HepG2 (cell line): ENCODE results near the gene NPIPB4. TPM values are rescaled to one million over a fixed set of nuclear protein-coding genes. Genes with fewer than 3 reads are reported as not detected.
"Not testable (repeated sequence)": the region's sequence is repeated elsewhere in the genome, so short reads cannot be mapped to it uniquely, and the experiment has no call there.

Experiments used
- ATAC-seq: fragments of 200-7000 bp; cut with Tn5 transposase; 3 replicates; pipeline ENCODE4 v1.9.1; 2020; ENCODE audit warnings: mild to moderate bottlenecking, moderate library complexity
- BruUV-seq: library from RNA; stranded (reverse); fragments of 400-500 nt; replicated peaks from 2 replicates; lab custom pipeline; 2021; lab: Mats Ljungman, UMichigan
- CTCF ChIA-PET: fragments of 300-600 bp; formaldehyde crosslinking; extraction: SDS; loops from one replicate; lab custom pipeline; 2021; ENCODE audit warnings: low total read pairs, inconsistent platforms, low intra/inter-chr PET ratio; lab: Yijun Ruan, JAX
- POLR2A ChIA-PET: fragments of 350-600 bp; sonication (Branson Sonifier 250); formaldehyde crosslinking; loops from one replicate; lab custom pipeline; 2020; ENCODE audit warnings: antibody characterized with exemption, inconsistent platforms; lab: Yijun Ruan, JAX
- DNase-seq: peaks from one replicate; pipeline ENCODE4 v3.0.0-alpha.2; 2015; ENCODE audit warnings: low spot score
- FAIRE-seq: peaks from 3 replicates; lab custom pipeline; 2011; peaks lifted over from hg19 to GRCh38; lab: Jason Lieb, UNC
- H2AFZ ChIP-seq: one replicate; pipeline ENCODE4 v1.6.1; 2011; ENCODE audit warnings: low read length, inconsistent platforms
- H3K27ac ChIP-seq: fragments of 300-600 bp; 3 replicates; pipeline ENCODE4 v1.8.0; 2011; ENCODE audit warnings: mixed run types, mild to moderate bottlenecking, mixed read lengths, low read length, inconsistent platforms; ENCODE audit not compliant: insufficient read depth; ENCODE audit errors: extremely low read length
- H3K27me3 ChIP-seq, 2 experiments: fragments of 200-600 bp in 1 of 2; 2 replicates in 1 of 2; 3 replicates in 1 of 2; pipeline versions ENCODE4 v1.6.0 to v1.8.0; 2011; ENCODE audit warnings: low read length in 2 of 2, mild to moderate bottlenecking in 2 of 2, moderate library complexity in 2 of 2, inconsistent platforms in 1 of 2; ENCODE audit not compliant: insufficient read depth in 2 of 2, control insufficient read depth in 1 of 2
- H3K36me3 ChIP-seq, 2 experiments: fragments of 200-600 bp in 1 of 2; replicated peaks in 1 of 2; 2 replicates in 1 of 2; 3 replicates in 1 of 2; pipeline versions ENCODE4 v1.5.1 to v1.8.0; 2011; ENCODE audit warnings: low read length in 2 of 2, inconsistent platforms in 1 of 2; ENCODE audit not compliant: insufficient read depth in 2 of 2, control insufficient read depth in 1 of 2
- H3K4me1 ChIP-seq: 2 replicates; pipeline ENCODE4 v1.5.1; 2012; ENCODE audit warnings: low read length, inconsistent platforms; ENCODE audit not compliant: insufficient read depth
- H3K4me2 ChIP-seq: 2 replicates; pipeline ENCODE4 v1.6.0; 2011; ENCODE audit warnings: low read depth, low read length, inconsistent platforms
- H3K4me3 ChIP-seq, 3 experiments: fragments of 200-600 bp in 1 of 3; sonication (generic), shearing (Covaris generic) in 1 of 3; replicated peaks in 1 of 3; 2 replicates each; pipeline ENCODE4 v1.5.1; 2011 to 2016; ENCODE audit warnings: low read length in 3 of 3, inconsistent platforms in 2 of 3, low read depth in 2 of 3, mild to moderate bottlenecking in 2 of 3, control low read depth in 1 of 3, mixed read lengths in 1 of 3; ENCODE audit not compliant: insufficient read depth in 1 of 3
- H3K79me2 ChIP-seq: one replicate; pipeline ENCODE4 v1.6.1; 2011; ENCODE audit warnings: low read length, inconsistent platforms; ENCODE audit not compliant: insufficient read depth
- H3K9ac ChIP-seq: 2 replicates; pipeline ENCODE4 v1.6.0; 2011; ENCODE audit warnings: mild to moderate bottlenecking, low read depth, low read length, inconsistent platforms; ENCODE audit not compliant: insufficient read depth
- H3K9me3 ChIP-seq: 2 replicates; pipeline ENCODE4 v1.5.1; 2012; ENCODE audit warnings: mild to moderate bottlenecking, low read length
- H4K20me1 ChIP-seq: 2 replicates; pipeline ENCODE4 v1.6.0; 2011; ENCODE audit warnings: inconsistent platforms, mild to moderate bottlenecking, low read length, moderate library complexity; ENCODE audit not compliant: insufficient read depth
- WGBS: methylation state at CpG from one replicate; pipeline ENCODE4 v1.1.6; 2017; ENCODE audit warnings: low lambda C conversion rate; 5-methylcytosine and 5-hydroxymethylcytosine counted together
- in situ Hi-C: cut with HindIII; loops from 2 replicates; pipeline ENCODE4 v1.10.0; 2017; ENCODE audit warnings: low pct_unique_long_range_greater_than_20kb; ENCODE audit not compliant: extremely low pct_ligation_motif_present
- intact Hi-C: fragments of 100-400 bp; cut with micrococcal nuclease; formaldehyde crosslinking; loops from one replicate; pipeline ENCODE4 v1.10.0; 2022; ENCODE audit not compliant: unreplicated experiment
- polyA plus RNA-seq, 8 experiments: library from polyadenylated mRNA; depleted of rRNA in 3 of 8; stranded (reverse) in 7 of 8; unstranded in 1 of 8; fragments of >200 nt; fragmentation: Illumina TruSeq in 4 of 8; extraction: Trizol in 4 of 8; gene quantifications; 2 replicates each; pipeline versions ENCODE4 v1.2.1 to v1.2.3, GENCODE V29; 2011 to 2016; ENCODE audit warnings: low read depth in 4 of 8, missing spikeins in 1 of 8, mixed read lengths in 1 of 8; ENCODE audit not compliant: insufficient read depth in 1 of 8
- small RNA-seq, 3 experiments: library from RNA; depleted of rRNA; stranded (forward); fragments of <200 nt; gene quantifications; one replicate each; pipeline ENCODE3, GENCODE V24; 2012; ENCODE audit warnings: low read depth in 2 of 3, low replicate concordance in 1 of 3; ENCODE audit not compliant: insufficient read length in 3 of 3, insufficient read depth in 2 of 3
- total RNA-seq, 5 experiments: library from RNA; depleted of rRNA; stranded (reverse); fragments of >200 nt; fragmentation: Illumina TruSeq; extraction: Trizol; gene quantifications; 2 replicates each; pipeline ENCODE4 v1.2.3, GENCODE V29; 2016; ENCODE audit warnings: low read depth in 1 of 5

NPIPB4 gene
- total and polyA plus RNA-seq, 2 of the 13 experiments (the other 11 are each of a cell fraction or from before 2014, with no cell fraction given), result 33.9 to 41.0 TPM

- CTCF ChIA-PET, H4K20me1 ChIP-seq, intact Hi-C loops, POLR2A ChIA-PET, H3K4me3 ChIP-seq, H3K27me3 ChIP-seq, FAIRE-seq, H3K79me2 ChIP-seq, H3K4me2 ChIP-seq, H3K4me1 ChIP-seq, H3K36me3 ChIP-seq, BruUV-seq, in situ Hi-C loops, H3K9ac ChIP-seq, H3K27ac ChIP-seq, DNase-seq, H3K9me3 ChIP-seq, H2AFZ ChIP-seq, ATAC-seq: not testable (repeated sequence)
- WGBS, result 0% methylated on average over 1 of the region's 1 CpG
Observed at GRCh38 chr16:21790506-21790905, 67.0 kb downstream of the NPIPB4 start.

Small RNAs within 50 kb of the gene (small RNA-seq; reads per million reads assigned to genes)
- 0 reads per million in 3 experiments for gene AC092375.3

Other genes starting within 250 kb of the NPIPB4 start
- not detected in 2 replicates for gene IGSF6, start 205.1 kb downstream of the NPIPB4 start, total RNA-seq (2016; rRNA removed; fragmentation: Illumina TruSeq; extraction: Trizol)
- gene IGSF6, start 205.1 kb downstream of the NPIPB4 start, polyA plus RNA-seq (2011; rRNA removed), result not detected in 2 replicates
- gene OTOA, start 193.8 kb downstream of the NPIPB4 start, total RNA-seq (2016; rRNA removed; fragmentation: Illumina TruSeq; extraction: Trizol), result 0.11 and 0.15 TPM in 2 replicates
- 0.01 and 0.05 TPM in 2 replicates for gene OTOA, start 193.8 kb downstream of the NPIPB4 start, polyA plus RNA-seq (2011; rRNA removed)
- 536 and 704 TPM in 2 replicates for gene UQCRC2, start 95.6 kb upstream of the NPIPB4 start, total RNA-seq (2016; rRNA removed; fragmentation: Illumina TruSeq; extraction: Trizol)
- 346 and 442 TPM in 2 replicates for gene UQCRC2, start 95.6 kb upstream of the NPIPB4 start, polyA plus RNA-seq (2011; rRNA removed)
- gene PDZD9, start 143.4 kb upstream of the NPIPB4 start, total RNA-seq (2016; rRNA removed; fragmentation: Illumina TruSeq; extraction: Trizol), result not detected in 2 replicates
- not detected in 2 replicates for gene PDZD9, start 143.4 kb upstream of the NPIPB4 start, polyA plus RNA-seq (2011; rRNA removed)
- gene MOSMO, start 150.4 kb upstream of the NPIPB4 start, total RNA-seq (2016; rRNA removed; fragmentation: Illumina TruSeq; extraction: Trizol), result 19.1 and 26.7 TPM in 2 replicates
- 29.2 and 32.6 TPM in 2 replicates for gene MOSMO, start 150.4 kb upstream of the NPIPB4 start, polyA plus RNA-seq (2011; rRNA removed)
- gene VWA3A, start 234.8 kb upstream of the NPIPB4 start, total RNA-seq (2016; rRNA removed; fragmentation: Illumina TruSeq; extraction: Trizol), result 0.07 TPM in 1 of 2 replicates, not detected in the other
- 0.03 and 0.10 TPM in 2 replicates for gene VWA3A, start 234.8 kb upstream of the NPIPB4 start, polyA plus RNA-seq (2011; rRNA removed)